HG03066 (cell line): ENCODE results near the gene KRT78.
"Not testable (repeated sequence)": the region's sequence is repeated elsewhere in the genome, so short reads cannot be mapped to it uniquely, and the experiment has no call there.

Source experiments
- ATAC-seq: cut with Tn5 transposase; IDR thresholded peaks from one replicate; pipeline ENCODE4 v1.9.1; 2021; ENCODE audit warnings: low read depth; ENCODE audit not compliant: unreplicated experiment

KRT78 gene

DNA sequence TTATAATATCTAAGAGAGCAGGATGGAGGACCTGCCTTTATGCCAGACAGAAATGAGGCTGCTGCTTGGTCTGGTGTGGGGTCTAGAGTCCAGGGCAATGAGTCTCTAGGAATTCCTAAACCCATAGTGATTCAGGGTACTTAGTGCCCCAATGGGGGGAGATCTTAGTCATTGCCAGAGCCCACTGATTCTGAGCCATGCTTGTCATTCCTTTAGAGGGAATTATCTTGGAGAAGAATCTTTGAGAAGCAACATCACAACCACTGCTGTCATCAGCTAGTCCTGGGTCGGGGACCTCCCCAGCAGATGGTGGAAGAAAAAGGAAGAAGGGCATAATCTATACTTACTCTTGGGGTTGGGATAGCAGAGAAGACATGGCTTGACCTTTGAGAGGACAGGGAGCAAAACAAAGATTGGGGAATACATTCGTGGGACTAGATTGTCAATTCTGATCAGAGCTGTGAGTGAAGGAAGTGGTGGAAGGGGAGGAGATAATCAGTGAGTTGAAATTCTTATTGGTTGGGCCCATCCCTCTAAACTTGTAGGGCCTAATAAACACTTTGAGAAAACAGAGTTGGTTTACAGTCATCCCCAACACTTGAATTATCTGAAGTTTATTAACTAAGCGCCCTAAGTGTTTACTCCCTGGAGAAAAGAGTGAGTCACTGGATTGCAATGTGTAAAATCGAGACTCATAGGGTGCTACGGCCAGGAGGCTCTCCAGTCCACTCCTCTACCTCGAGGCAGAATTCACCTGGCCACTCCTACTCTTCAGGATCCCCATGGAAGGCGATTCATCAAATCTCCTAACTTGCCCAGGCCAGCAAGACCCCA lies 49.9 kb downstream of the KRT78 start:
- no peak for ATAC-seq

- no peak for ATAC-seq
Measured at GRCh38 chr12:52798003-52798670, 50.7 kb downstream of the KRT78 start.

- no peak for ATAC-seq
Measured at GRCh38 chr12:52797529-52797894, 51.3 kb downstream of the KRT78 start.

- no peak for ATAC-seq
Measured at GRCh38 chr12:52796839-52797528, 51.8 kb downstream of the KRT78 start.

GRCh38 chr12:52796429-52796794 lies 52.4 kb downstream of the KRT78 start:
- no peak for ATAC-seq

- no peak for ATAC-seq
Measured at GRCh38 chr12:52795694-52796428, 52.9 kb downstream of the KRT78 start, which contains the start of gene KRT3. Gene KRT3, minus strand, starts transcription at chr12:52796117. Its CDS starts 75 bp downstream, at chr12:52796042.

GRCh38 chr12:52795332-52795674 lies 53.5 kb downstream of the KRT78 start:
- not testable (repeated sequence) for ATAC-seq

- ATAC-seq, result no peak
Measured at GRCh38 chr12:52794479-52795331, 54.1 kb downstream of the KRT78 start.

DNA sequence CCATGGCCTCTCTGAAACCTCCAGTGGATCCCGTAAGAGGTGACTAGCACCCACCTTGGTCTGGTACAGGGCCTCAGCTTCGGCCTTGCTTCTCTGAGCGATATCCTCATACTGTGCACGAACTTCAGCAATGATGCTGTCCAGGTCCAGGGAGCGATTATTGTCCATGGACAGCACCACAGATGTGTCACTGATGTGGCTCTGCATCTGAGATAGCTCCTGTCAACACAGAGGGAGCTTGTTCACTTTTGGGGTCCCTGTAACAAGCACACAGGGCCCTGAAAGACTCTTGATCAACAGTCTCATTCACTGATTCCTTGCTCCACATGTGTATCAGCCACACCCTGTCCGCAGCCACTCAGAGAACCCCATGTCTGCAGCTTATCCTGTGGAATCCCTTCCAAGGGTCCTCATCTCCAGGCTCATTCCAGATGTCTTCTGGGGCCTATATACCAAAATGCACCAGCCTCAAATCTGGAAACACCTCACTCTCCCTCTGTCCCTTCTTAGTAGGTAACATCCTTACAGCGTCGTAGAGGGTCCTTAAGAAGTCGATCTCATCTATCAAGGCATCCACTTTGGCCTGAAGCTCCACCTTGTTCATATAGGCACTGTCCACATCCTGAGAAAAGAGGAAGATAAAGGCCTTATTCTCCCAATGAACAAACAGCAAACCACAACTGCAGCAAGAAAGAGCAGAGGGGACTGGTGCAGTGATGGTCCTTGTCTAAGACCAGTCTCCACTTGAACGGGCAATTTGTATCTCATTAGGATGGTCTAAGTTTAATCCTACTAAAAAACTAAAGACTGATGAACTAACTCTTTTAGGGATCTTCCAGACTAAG lies 56.4 kb downstream of the KRT78 start:
- no peak for ATAC-seq

DNA sequence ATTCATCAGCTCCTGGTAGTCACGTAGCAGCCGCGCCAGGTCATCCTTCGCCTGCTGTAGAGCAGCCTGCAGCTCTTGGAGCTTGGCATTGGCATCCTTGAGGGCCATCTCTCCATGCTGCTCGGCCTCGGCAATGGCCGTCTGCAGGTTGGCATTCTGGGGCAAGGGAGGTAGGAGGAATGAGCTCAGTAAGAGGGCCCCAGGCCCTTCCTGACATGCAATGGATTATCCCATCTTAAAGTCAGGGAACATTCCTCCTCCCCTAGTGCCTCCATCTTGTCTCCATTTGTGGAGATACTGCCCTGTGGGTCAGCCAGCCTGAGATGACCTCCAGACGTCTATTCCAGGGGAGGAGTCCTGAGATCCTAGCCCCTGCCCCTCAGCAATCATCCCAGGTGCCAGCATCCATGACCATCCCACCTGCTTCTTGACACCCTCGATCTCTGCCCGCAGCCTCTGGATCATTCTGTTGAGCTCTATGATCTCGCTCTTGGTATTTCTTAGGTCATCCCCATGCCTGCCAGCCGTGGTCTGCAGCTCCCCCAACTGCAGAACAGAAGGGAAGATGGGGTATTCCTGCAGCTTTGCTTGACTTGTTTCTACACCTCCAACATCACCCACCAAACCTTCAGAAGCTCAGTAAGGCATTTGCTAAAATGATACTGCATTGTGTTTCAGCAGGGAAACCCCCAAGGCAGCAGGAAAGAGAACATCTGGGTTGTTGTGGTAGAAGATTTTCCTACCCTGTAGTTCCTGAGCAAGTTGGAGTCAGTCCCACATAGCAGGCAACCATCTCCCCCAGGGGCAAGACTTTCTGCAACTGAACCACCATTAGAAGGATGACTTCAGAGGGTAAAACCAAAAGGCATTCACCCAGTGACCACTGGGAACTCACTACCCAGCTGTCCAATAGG lies 57.3 kb downstream of the KRT78 start:
- no peak for ATAC-seq

- no peak for ATAC-seq
Measured at GRCh38 chr12:52790427-52791270, 58.1 kb downstream of the KRT78 start.

- ATAC-seq, result no peak
Measured at GRCh38 chr12:52789637-52790426, 59.0 kb downstream of the KRT78 start.

DNA sequence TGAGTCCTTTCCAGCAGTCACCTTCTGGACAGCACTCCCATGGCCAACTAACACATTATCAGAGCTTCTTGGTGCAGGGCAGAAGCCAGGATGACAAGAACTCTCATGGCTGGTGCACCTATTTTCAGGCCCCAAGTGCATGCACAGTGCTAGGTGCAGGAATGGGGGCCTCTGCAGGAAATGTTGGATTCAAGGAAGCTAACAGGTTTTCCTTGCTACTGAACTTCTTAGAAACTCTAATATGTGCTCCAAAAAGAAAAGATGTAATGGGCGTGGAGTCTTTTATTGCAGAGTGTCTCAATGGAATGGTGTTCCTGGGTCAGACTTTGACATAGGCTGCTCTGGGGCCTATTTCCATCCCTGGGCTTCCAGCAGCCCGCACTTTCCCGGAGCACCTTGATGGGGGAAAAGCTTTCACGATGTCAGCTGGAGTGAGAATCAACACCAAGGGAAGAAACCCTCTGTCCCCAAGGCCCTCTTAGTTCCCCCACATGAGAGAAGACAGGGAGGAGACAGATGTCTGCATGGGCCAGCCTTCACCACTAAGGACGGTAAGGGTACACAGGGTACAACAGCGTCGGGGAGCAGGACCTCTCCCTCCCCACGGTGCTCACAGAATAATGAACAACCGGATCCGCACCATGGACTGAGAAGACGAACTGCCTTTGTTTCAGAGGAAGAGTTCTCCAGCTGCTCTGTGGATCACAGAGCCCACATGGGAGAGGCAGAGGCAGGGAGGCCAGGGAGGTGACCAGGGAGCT lies 59.7 kb downstream of the KRT78 start:
- ATAC-seq, result no peak

DNA sequence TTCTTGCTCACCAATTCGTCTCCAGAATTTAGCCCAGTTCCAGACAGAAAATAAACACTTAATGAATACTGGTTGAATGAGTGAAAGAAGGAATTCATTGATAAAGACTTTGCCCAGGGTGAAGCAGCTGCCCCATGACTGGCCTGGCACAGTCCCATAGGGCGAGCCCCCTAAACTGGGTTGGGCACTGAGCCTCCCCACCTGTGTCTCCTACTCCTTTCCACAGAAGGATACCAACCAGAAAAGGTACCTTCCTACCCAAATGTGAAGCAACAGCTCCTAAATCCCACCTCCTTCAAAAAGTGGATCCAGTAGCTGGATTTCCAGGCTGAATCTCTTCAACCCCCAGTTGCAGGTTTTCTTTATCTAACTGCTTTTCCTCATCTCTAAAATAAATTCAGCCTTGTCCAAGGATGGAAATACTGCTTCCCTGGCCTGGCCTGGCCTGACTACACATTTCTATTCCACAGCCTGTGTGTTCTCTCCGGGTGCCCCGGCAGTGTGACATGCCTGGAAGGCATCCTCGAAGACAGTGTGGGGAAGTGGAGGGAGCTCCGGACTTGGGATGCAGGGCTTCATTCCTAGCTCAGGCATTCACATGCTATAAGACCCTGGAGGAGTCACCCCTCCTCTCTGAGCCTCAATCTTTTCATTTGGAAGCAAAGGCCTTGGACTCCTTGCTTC lies 60.5 kb downstream of the KRT78 start:
- no peak for ATAC-seq
